ENCODE measurements around the gene CTNNA1. TPM values are rescaled to one million over a fixed set of nuclear protein-coding genes. Genes with fewer than 3 reads are reported as not detected.

CTNNA1 gene
- total and polyA plus RNA-seq, 9 of the 15 experiments (the other 6 are each of a cell fraction or from before 2014, with no cell fraction given), result 29.6 to 117 (median 89.1) TPM

DNA sequence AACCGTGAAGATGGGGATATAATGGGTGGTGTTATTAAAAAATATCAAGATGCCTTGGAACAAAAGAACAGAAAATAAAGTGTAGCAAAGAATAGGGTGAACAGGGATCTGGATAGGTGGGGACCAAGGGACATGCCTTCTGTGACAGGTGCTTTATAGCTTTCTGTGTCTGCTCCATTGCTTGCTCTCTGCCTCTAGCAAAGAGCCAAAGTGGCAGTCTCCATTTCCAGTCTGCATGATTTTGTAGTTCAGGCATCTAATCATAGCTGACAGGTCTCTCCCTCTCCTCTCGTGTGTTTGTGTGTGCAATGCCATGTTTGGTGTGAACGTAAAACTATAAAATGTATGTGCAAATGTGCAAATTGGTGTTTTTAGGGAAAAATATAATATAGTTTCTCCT is 86.9 kb downstream of the CTNNA1 start:
- ChIA-PET CTCF (ENCODE audit: low intra/inter-chr PET ratio) (no interaction called here), POLR2A (no interaction called here)
- in situ Hi-C loops (cut with MboI), result no loop called here
- Histone ChIP-seq H3K27ac (ENCODE audit: extremely low read depth, low read depth, low read length) (no peak overlapping the region), H3K4me3 (no peak overlapping the region), H2AFZ (ENCODE audit: low read depth, low read length) (no peak overlapping the region), H3K4me2 (ENCODE audit: insufficient read depth, low read length) (no peak overlapping the region), H3K27me3 (ENCODE audit: control insufficient read depth in 2 of 2, insufficient read depth in 2 of 2, low read length in 2 of 2) (no peaks in the 10 kb centered on the region), H3K9me3 (replicated peaks; ENCODE audit: control insufficient read depth, insufficient read depth, low read depth, low read length) (no peaks in the 10 kb centered on the region), H3K79me2 (ENCODE audit: control insufficient read depth, insufficient read depth, low read length) (no peaks in the 10 kb centered on the region), H3K9me1 (ENCODE audit: control insufficient read depth, insufficient read depth, low read length) (no peaks in the 10 kb centered on the region), H3K9ac (ENCODE audit: insufficient read depth in 1 of 2, low read depth in 2 of 2, low read length in 2 of 2) (no peak overlapping the region), H4K20me1 (replicated peaks; ENCODE audit: control insufficient read depth, insufficient read depth, low read length) (no peaks in the 10 kb centered on the region; the same call in 1 of the 2 replicates), H3K36me3 (ENCODE audit: control insufficient read depth, insufficient read depth, low read length) (peaks cover 4% of the 10 kb centered on the region; the same call in 1 of the 3 replicates), H3K4me1 (replicated peaks in 1 of 2; ENCODE audit: control insufficient read depth in 2 of 2, insufficient read depth in 2 of 2, low read length in 2 of 2) (no peaks in the 10 kb centered on the region)
- FAIRE-seq (no peak), DNase-seq (ENCODE audit: extremely low read depth in 1 of 4, low spot score in 3 of 4) (no peak), ATAC-seq (no peak)
- TF ChIP-seq ZNF75A (CRISPR knock-in tag; IDR thresholded peaks at IDR 0.05) (no peak), ZNF24 (IDR thresholded peaks at IDR 0.05) (no peak), GATAD2B (IDR thresholded peaks at IDR 0.05; ENCODE audit: borderline replicate concordance) (no peak), FOSL1 (tag; conservative IDR thresholded peaks at IDR 0.05) (no peak), TRIM24 (IDR thresholded peaks at IDR 0.05) (no peak), ARHGAP35 (IDR thresholded peaks at IDR 0.05; ENCODE audit: partially characterized antibody) (no peak), NCOA6 (IDR thresholded peaks at IDR 0.05) (no peak), ZSCAN29 (IDR thresholded peaks at IDR 0.05) (no peak), PHTF2 (CRISPR knock-in tag; IDR thresholded peaks at IDR 0.05) (no peak), ZNF76 (CRISPR knock-in tag; IDR thresholded peaks at IDR 0.05; ENCODE audit: borderline replicate concordance) (no peak)
- TF ChIP-seq, protein P1, sequence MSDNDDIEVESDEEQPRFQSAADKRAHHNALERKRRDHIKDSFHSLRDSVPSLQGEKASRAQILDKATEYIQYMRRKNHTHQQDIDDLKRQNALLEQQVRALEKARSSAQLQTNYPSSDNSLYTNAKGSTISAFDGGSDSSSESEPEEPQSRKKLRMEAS (CRISPR knock-in tag; IDR thresholded peaks at IDR 0.05), result no peak
- TF ChIP-seq, protein P2, sequence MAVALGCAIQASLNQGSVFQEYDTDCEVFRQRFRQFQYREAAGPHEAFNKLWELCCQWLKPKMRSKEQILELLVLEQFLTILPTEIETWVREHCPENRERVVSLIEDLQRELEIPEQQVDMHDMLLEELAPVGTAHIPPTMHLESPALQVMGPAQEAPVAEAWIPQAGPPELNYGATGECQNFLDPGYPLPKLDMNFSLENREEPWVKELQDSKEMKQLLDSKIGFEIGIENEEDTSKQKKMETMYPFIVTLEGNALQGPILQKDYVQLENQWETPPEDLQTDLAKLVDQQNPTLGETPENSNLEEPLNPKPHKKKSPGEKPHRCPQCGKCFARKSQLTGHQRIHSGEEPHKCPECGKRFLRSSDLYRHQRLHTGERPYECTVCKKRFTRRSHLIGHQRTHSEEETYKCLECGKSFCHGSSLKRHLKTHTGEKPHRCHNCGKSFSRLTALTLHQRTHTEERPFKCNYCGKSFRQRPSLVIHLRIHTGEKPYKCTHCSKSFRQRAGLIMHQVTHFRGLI (CRISPR knock-in tag; IDR thresholded peaks at IDR 0.05), result no peak
- TF ChIP-seq, protein P3, sequence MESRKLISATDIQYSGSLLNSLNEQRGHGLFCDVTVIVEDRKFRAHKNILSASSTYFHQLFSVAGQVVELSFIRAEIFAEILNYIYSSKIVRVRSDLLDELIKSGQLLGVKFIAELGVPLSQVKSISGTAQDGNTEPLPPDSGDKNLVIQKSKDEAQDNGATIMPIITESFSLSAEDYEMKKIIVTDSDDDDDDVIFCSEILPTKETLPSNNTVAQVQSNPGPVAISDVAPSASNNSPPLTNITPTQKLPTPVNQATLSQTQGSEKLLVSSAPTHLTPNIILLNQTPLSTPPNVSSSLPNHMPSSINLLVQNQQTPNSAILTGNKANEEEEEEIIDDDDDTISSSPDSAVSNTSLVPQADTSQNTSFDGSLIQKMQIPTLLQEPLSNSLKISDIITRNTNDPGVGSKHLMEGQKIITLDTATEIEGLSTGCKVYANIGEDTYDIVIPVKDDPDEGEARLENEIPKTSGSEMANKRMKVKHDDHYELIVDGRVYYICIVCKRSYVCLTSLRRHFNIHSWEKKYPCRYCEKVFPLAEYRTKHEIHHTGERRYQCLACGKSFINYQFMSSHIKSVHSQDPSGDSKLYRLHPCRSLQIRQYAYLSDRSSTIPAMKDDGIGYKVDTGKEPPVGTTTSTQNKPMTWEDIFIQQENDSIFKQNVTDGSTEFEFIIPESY (CRISPR knock-in tag; IDR thresholded peaks at IDR 0.05), result no peak
- TF ChIP-seq, protein P4, sequence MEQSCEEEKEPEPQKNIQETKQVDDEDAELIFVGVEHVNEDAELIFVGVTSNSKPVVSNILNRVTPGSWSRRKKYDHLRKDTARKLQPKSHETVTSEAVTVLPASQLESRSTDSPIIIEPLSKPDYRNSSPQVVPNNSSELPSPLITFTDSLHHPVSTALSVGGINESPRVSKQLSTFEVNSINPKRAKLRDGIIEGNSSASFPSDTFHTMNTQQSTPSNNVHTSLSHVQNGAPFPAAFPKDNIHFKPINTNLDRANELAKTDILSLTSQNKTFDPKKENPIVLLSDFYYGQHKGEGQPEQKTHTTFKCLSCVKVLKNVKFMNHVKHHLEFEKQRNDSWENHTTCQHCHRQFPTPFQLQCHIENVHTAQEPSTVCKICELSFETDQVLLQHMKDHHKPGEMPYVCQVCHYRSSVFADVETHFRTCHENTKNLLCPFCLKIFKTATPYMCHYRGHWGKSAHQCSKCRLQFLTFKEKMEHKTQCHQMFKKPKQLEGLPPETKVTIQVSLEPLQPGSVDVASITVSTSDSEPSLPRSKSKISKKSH (CRISPR knock-in tag; IDR thresholded peaks at IDR 0.05), result no peak
- TF ChIP-seq, protein P5, sequence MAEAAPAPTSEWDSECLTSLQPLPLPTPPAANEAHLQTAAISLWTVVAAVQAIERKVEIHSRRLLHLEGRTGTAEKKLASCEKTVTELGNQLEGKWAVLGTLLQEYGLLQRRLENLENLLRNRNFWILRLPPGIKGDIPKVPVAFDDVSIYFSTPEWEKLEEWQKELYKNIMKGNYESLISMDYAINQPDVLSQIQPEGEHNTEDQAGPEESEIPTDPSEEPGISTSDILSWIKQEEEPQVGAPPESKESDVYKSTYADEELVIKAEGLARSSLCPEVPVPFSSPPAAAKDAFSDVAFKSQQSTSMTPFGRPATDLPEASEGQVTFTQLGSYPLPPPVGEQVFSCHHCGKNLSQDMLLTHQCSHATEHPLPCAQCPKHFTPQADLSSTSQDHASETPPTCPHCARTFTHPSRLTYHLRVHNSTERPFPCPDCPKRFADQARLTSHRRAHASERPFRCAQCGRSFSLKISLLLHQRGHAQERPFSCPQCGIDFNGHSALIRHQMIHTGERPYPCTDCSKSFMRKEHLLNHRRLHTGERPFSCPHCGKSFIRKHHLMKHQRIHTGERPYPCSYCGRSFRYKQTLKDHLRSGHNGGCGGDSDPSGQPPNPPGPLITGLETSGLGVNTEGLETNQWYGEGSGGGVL (CRISPR knock-in tag; IDR thresholded peaks at IDR 0.05), result no peak
- TF ChIP-seq, protein P6, sequence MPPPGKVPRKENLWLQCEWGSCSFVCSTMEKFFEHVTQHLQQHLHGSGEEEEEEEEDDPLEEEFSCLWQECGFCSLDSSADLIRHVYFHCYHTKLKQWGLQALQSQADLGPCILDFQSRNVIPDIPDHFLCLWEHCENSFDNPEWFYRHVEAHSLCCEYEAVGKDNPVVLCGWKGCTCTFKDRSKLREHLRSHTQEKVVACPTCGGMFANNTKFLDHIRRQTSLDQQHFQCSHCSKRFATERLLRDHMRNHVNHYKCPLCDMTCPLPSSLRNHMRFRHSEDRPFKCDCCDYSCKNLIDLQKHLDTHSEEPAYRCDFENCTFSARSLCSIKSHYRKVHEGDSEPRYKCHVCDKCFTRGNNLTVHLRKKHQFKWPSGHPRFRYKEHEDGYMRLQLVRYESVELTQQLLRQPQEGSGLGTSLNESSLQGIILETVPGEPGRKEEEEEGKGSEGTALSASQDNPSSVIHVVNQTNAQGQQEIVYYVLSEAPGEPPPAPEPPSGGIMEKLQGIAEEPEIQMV (tag; conservative IDR thresholded peaks at IDR 0.05; ENCODE audit: low read depth), result no peak
- 60% methylated on average over 3 of the region's 3 CpGs for WGBS (ENCODE audit: insufficient coverage, low coverage, missing lambda C conversion rate)
- intact Hi-C loops (cut with micrococcal nuclease), result no loop called here
- no TSS peak for BruUV-seq (replicated peaks)

Data from K562 (cell line).